HepG2 (cell line): ENCODE measurements around the gene PKP4. TPM values are rescaled to one million over a fixed set of nuclear protein-coding genes. Genes with fewer than 3 reads are reported as not detected.

Source experiments
- ATAC-seq: fragments of 200-7000 bp; cut with Tn5 transposase; 3 replicates; pipeline ENCODE4 v1.9.1; 2020; ENCODE audit warnings: mild to moderate bottlenecking, moderate library complexity
- BruUV-seq: library from RNA; stranded (reverse); fragments of 400-500 nt; replicated peaks from 2 replicates; lab custom pipeline; 2021; lab: Mats Ljungman, UMichigan
- CTCF ChIA-PET: fragments of 300-600 bp; formaldehyde crosslinking; extraction: SDS; loops from one replicate; lab custom pipeline; 2021; ENCODE audit warnings: low total read pairs, inconsistent platforms, low intra/inter-chr PET ratio; lab: Yijun Ruan, JAX
- POLR2A ChIA-PET: fragments of 350-600 bp; sonication (Branson Sonifier 250); formaldehyde crosslinking; loops from one replicate; lab custom pipeline; 2020; ENCODE audit warnings: antibody characterized with exemption, inconsistent platforms; lab: Yijun Ruan, JAX
- DNase-seq: peaks from one replicate; pipeline ENCODE4 v3.0.0-alpha.2; 2015; ENCODE audit warnings: low spot score
- FAIRE-seq: peaks from 3 replicates; lab custom pipeline; 2011; peaks lifted over from hg19 to GRCh38; lab: Jason Lieb, UNC
- H2AFZ ChIP-seq: one replicate; pipeline ENCODE4 v1.6.1; 2011; ENCODE audit warnings: low read length, inconsistent platforms
- H3K27ac ChIP-seq: fragments of 300-600 bp; 3 replicates; pipeline ENCODE4 v1.8.0; 2011; ENCODE audit warnings: mixed run types, mild to moderate bottlenecking, mixed read lengths, low read length, inconsistent platforms; ENCODE audit not compliant: insufficient read depth; ENCODE audit errors: extremely low read length
- H3K27me3 ChIP-seq, 2 experiments: fragments of 200-600 bp in 1 of 2; 2 replicates in 1 of 2; 3 replicates in 1 of 2; pipeline versions ENCODE4 v1.6.0 to v1.8.0; 2011; ENCODE audit warnings: low read length in 2 of 2, mild to moderate bottlenecking in 2 of 2, moderate library complexity in 2 of 2, inconsistent platforms in 1 of 2; ENCODE audit not compliant: insufficient read depth in 2 of 2, control insufficient read depth in 1 of 2
- H3K36me3 ChIP-seq, 2 experiments: fragments of 200-600 bp in 1 of 2; replicated peaks in 1 of 2; 2 replicates in 1 of 2; 3 replicates in 1 of 2; pipeline versions ENCODE4 v1.5.1 to v1.8.0; 2011; ENCODE audit warnings: low read length in 2 of 2, inconsistent platforms in 1 of 2; ENCODE audit not compliant: insufficient read depth in 2 of 2, control insufficient read depth in 1 of 2
- H3K4me1 ChIP-seq: 2 replicates; pipeline ENCODE4 v1.5.1; 2012; ENCODE audit warnings: low read length, inconsistent platforms; ENCODE audit not compliant: insufficient read depth
- H3K4me2 ChIP-seq: 2 replicates; pipeline ENCODE4 v1.6.0; 2011; ENCODE audit warnings: low read depth, low read length, inconsistent platforms
- H3K4me3 ChIP-seq, 3 experiments: fragments of 200-600 bp in 1 of 3; sonication (generic), shearing (Covaris generic) in 1 of 3; replicated peaks in 1 of 3; 2 replicates each; pipeline ENCODE4 v1.5.1; 2011 to 2016; ENCODE audit warnings: low read length in 3 of 3, inconsistent platforms in 2 of 3, low read depth in 2 of 3, mild to moderate bottlenecking in 2 of 3, control low read depth in 1 of 3, mixed read lengths in 1 of 3; ENCODE audit not compliant: insufficient read depth in 1 of 3
- H3K79me2 ChIP-seq: one replicate; pipeline ENCODE4 v1.6.1; 2011; ENCODE audit warnings: low read length, inconsistent platforms; ENCODE audit not compliant: insufficient read depth
- H3K9ac ChIP-seq: 2 replicates; pipeline ENCODE4 v1.6.0; 2011; ENCODE audit warnings: mild to moderate bottlenecking, low read depth, low read length, inconsistent platforms; ENCODE audit not compliant: insufficient read depth
- H3K9me3 ChIP-seq: 2 replicates; pipeline ENCODE4 v1.5.1; 2012; ENCODE audit warnings: mild to moderate bottlenecking, low read length
- H4K20me1 ChIP-seq: 2 replicates; pipeline ENCODE4 v1.6.0; 2011; ENCODE audit warnings: inconsistent platforms, mild to moderate bottlenecking, low read length, moderate library complexity; ENCODE audit not compliant: insufficient read depth
- CCDC6 ChIP-seq: sonication (generic); formaldehyde crosslinking; IDR thresholded peaks from 2 replicates; pipeline ENCODE4 v1.8.1; 2022; ENCODE audit warnings: mild to moderate bottlenecking, missing genetic modification reagents, moderate library complexity
- KLF9 ChIP-seq: IDR thresholded peaks from 2 replicates; pipeline ENCODE4 v1.6.1; 2016; ENCODE audit warnings: low read depth
- MAFF ChIP-seq: IDR thresholded peaks from 2 replicates; pipeline ENCODE4 v1.6.1; 2011; ENCODE audit warnings: low read depth, low read length, improper control_type of control experiment
- MAFK ChIP-seq, 2 experiments: IDR thresholded peaks in 1 of 2; conservative IDR thresholded peaks in 1 of 2; 2 replicates each; pipeline ENCODE4 v1.6.1; 2011; ENCODE audit warnings: improper control_type of control experiment in 2 of 2, low read length in 2 of 2
- MXI1 ChIP-seq: IDR thresholded peaks from 3 replicates; pipeline ENCODE4 v1.6.1; 2012; ENCODE audit warnings: low read depth, low read length, inconsistent platforms, borderline replicate concordance
- NFIB ChIP-seq: sonication (generic); formaldehyde crosslinking; IDR thresholded peaks from 2 replicates; pipeline ENCODE4 v1.9.0; 2021; ENCODE audit warnings: missing genetic modification reagents, mild to moderate bottlenecking, borderline replicate concordance
- PAXIP1 ChIP-seq: sonication (generic); formaldehyde crosslinking; conservative IDR thresholded peaks from 2 replicates; pipeline ENCODE4 v1.4.0; 2020; ENCODE audit warnings: mild to moderate bottlenecking, missing genetic modification reagents, moderate library complexity
- ZBTB42 ChIP-seq: sonication (generic); formaldehyde crosslinking; IDR thresholded peaks from 2 replicates; pipeline ENCODE4 v1.5.0; 2020; ENCODE audit warnings: mild to moderate bottlenecking, missing genetic modification reagents
- ZNF275 ChIP-seq: sonication (generic); formaldehyde crosslinking; IDR thresholded peaks from 2 replicates; pipeline ENCODE4 v1.8.0; 2022; ENCODE audit warnings: missing genetic modification reagents, mild to moderate bottlenecking, inconsistent platforms, borderline replicate concordance
- ZNF562 ChIP-seq: sonication (generic); formaldehyde crosslinking; IDR thresholded peaks from 2 replicates; pipeline ENCODE4 v1.8.0; 2022; ENCODE audit warnings: missing genetic modification reagents, borderline replicate concordance
- ZNF879 ChIP-seq: sonication (generic); formaldehyde crosslinking; IDR thresholded peaks from 2 replicates; pipeline ENCODE4 v1.8.1; 2023; ENCODE audit warnings: missing genetic modification reagents
- ZSCAN21 ChIP-seq: sonication (generic); formaldehyde crosslinking; IDR thresholded peaks from 2 replicates; pipeline ENCODE4 v1.8.0; 2022; ENCODE audit warnings: mild to moderate bottlenecking, missing genetic modification reagents, moderate library complexity, borderline replicate concordance
- ZUFSP ChIP-seq: sonication (generic); formaldehyde crosslinking; IDR thresholded peaks from 2 replicates; pipeline ENCODE4 v1.9.0; 2021; ENCODE audit warnings: missing genetic modification reagents, mild to moderate bottlenecking, borderline replicate concordance
- in situ Hi-C: cut with HindIII; loops from 2 replicates; pipeline ENCODE4 v1.10.0; 2017; ENCODE audit warnings: low pct_unique_long_range_greater_than_20kb; ENCODE audit not compliant: extremely low pct_ligation_motif_present
- intact Hi-C: fragments of 100-400 bp; cut with micrococcal nuclease; formaldehyde crosslinking; loops from one replicate; pipeline ENCODE4 v1.10.0; 2022; ENCODE audit not compliant: unreplicated experiment
- polyA plus RNA-seq, 8 experiments: library from polyadenylated mRNA; depleted of rRNA in 3 of 8; stranded (reverse) in 7 of 8; unstranded in 1 of 8; fragments of >200 nt; fragmentation: Illumina TruSeq in 4 of 8; extraction: Trizol in 4 of 8; gene quantifications; 2 replicates each; pipeline versions ENCODE4 v1.2.1 to v1.2.3, GENCODE V29; 2011 to 2016; ENCODE audit warnings: low read depth in 4 of 8, missing spikeins in 1 of 8, mixed read lengths in 1 of 8; ENCODE audit not compliant: insufficient read depth in 1 of 8
- total RNA-seq, 5 experiments: library from RNA; depleted of rRNA; stranded (reverse); fragments of >200 nt; fragmentation: Illumina TruSeq; extraction: Trizol; gene quantifications; 2 replicates each; pipeline ENCODE4 v1.2.3, GENCODE V29; 2016; ENCODE audit warnings: low read depth in 1 of 5

The PKP4 gene
- total and polyA plus RNA-seq, 2 of the 13 experiments (the other 11 are each of a cell fraction or from before 2014, with no cell fraction given) = 80.9 to 90.5 TPM

- Histone ChIP-seq H3K27me3 (no peaks in the 10 kb centered on the region), H2AFZ (no peak overlapping the region), H3K9me3 (no peaks in the 10 kb centered on the region), H3K27ac (no peak overlapping the region), H3K4me2 (no peak overlapping the region), H3K9ac (no peak overlapping the region)
- ATAC-seq = no peak
- in situ Hi-C loops = no loop called here
- no peak for TF ChIP-seq KLF9 (CRISPR knock-in tag)
- peak in 1 of 2 experiments; percentile 57; a peak in 2 of 4 replicates for TF ChIP-seq MAFK (conservative IDR thresholded peaks at IDR 0.05 in 1 of 2, IDR thresholded peaks at IDR 0.05 in 1 of 2; ENCODE audit: low read length in 2 of 2)
- TF ChIP-seq MAFF = 0 out of 2 replicates have a peak, but pooled peaks have one; percentile 11
- no peak for TF ChIP-seq MXI1
- no peak for TF ChIP-seq ZSCAN21
- no peak for TF ChIP-seq ZBTB42 (CRISPR knock-in tag)
- no peak for TF ChIP-seq PAXIP1 (CRISPR knock-in tag)
- no peak for TF ChIP-seq ZNF879 (CRISPR knock-in tag)
- TF ChIP-seq ZUFSP = no peak
- TF ChIP-seq ZNF275 (CRISPR knock-in tag) = no peak
- no peak for TF ChIP-seq CCDC6 (CRISPR knock-in tag)
- TF ChIP-seq ZNF562 = no peak
- no peak for TF ChIP-seq NFIB (CRISPR knock-in tag)
- TF ChIP-seq, all 625 proteins: peak for 2
- DNase-seq (no peak), FAIRE-seq (no peak)
- peaks cover 98% of the 10 kb centered on the region for H3K79me2 ChIP-seq
- H3K4me1 ChIP-seq = no peaks in the 10 kb centered on the region
- intact Hi-C loops = no loop called here
- CTCF ChIA-PET = no interaction called here
- POLR2A ChIA-PET = no interaction called here
- H3K36me3 ChIP-seq = peaks cover 1 to 3% of the 10 kb centered on the region in 2 experiments; a peak in 3 of 5 replicates
- H4K20me1 ChIP-seq = peaks cover 45% of the 10 kb centered on the region
- BruUV-seq = no TSS peak
- H3K4me3 ChIP-seq = no peak overlapping the region
Measured at GRCh38 chr2:158487419-158487818, 30.7 kb downstream of the PKP4 start.
